Natural killer cell treated with Interleukin-12 subunit alpha and Interleukin-12 subunit beta and Interleukin-15 and Interleukin-18, amount 100 ng/mL, for 72 hours (primary cell): Measurements from ENCODE around the gene PSMD9. TPM values are rescaled to one million over a fixed set of nuclear protein-coding genes. Genes with fewer than 3 reads are reported as not detected.

Source experiments
- ATAC-seq, 2 donors: fragments of 150-1000 bp; cut with Tn5 transposase in 1 of 2; sonication (Bioruptor Pico), chemical (Tn5 transposase) in 1 of 2; 2 replicates each; pipeline ENCODE4 v1.10.0; 2021
- DNase-seq: peaks from one replicate; pipeline ENCODE4 v3.0.0; 2022; ENCODE audit warnings: low spot score
- H3K27ac Mint-ChIP-seq, 2 donors: 1 replicate in 1 of 2; 2 replicates in 1 of 2; pipeline ENCODE4 v1.8.0; 2022; ENCODE audit warnings: mixed read lengths in 2 of 2, mild to moderate bottlenecking in 1 of 2, moderate library complexity in 1 of 2
- H3K27me3 Mint-ChIP-seq, 2 donors: 1 replicate in 1 of 2; 2 replicates in 1 of 2; pipeline ENCODE4 v1.8.0; 2022; ENCODE audit warnings: mixed read lengths in 2 of 2
- H3K36me3 Mint-ChIP-seq: one replicate; pipeline ENCODE4 v1.8.0; 2022; ENCODE audit warnings: mixed read lengths
- H3K4me1 Mint-ChIP-seq, 2 donors: 1 replicate in 1 of 2; 2 replicates in 1 of 2; pipeline ENCODE4 v1.8.0; 2022; ENCODE audit warnings: low read depth in 2 of 2, mixed read lengths in 2 of 2, mild to moderate bottlenecking in 1 of 2
- H3K4me3 Mint-ChIP-seq: one replicate; pipeline ENCODE4 v1.8.0; 2022; ENCODE audit warnings: mixed read lengths
- H3K9me3 Mint-ChIP-seq: 2 replicates; pipeline ENCODE4 v1.8.0; 2022; ENCODE audit warnings: mixed read lengths
- total RNA-seq, 2 donors: library from RNA; stranded (reverse); gene quantifications; one replicate each; pipeline ENCODE4 v1.2.3, GENCODE V29; 2022

The PSMD9 gene
- total RNA-seq, 2 donors from 2014 or later: 56.0 to 61.3 TPM

DNA sequence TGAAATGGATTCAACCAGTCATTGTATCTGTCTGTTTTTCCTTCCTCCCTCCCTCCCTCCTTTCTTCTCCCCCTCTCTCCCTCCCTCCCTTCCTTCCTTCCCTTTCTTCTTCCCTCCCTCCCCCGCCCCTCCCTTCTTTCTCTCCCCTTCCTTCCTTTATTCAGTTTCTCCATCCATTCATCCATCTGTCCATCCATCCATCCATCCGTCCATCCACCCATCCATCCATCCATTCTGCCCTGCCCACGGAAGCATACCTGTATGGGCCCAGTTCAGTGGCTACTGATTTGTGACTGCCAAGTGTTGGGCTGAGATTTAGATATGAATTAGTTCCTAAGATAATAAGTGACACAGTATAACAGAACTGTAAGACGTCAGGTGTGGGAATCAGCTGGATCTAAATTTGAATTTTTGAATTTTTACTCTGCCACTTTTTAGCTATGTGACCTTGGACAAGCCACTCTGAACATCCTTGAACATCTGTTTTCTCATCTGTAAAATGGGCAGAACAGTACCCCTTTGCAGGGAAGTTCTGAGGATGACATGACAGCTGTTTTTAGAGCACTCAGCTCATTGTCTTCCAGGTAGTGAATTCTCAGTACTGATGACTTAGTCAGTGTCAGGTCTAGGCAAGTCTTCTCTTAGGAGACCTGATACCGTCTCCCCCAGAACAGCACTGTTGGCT is 72.7 kb downstream of the PSMD9 start:
- ATAC-seq (no peak), DNase-seq (no peak)
- H3K4me1 Mint-ChIP-seq: no peaks in the 10 kb centered on the region
- H3K27me3 Mint-ChIP-seq: no peaks in the 10 kb centered on the region
- H3K9me3 Mint-ChIP-seq: no peaks in the 10 kb centered on the region
- no peak overlapping the region for H3K27ac Mint-ChIP-seq
- no peaks in the 10 kb centered on the region for H3K36me3 Mint-ChIP-seq
- no peak overlapping the region for H3K4me3 Mint-ChIP-seq

DNA sequence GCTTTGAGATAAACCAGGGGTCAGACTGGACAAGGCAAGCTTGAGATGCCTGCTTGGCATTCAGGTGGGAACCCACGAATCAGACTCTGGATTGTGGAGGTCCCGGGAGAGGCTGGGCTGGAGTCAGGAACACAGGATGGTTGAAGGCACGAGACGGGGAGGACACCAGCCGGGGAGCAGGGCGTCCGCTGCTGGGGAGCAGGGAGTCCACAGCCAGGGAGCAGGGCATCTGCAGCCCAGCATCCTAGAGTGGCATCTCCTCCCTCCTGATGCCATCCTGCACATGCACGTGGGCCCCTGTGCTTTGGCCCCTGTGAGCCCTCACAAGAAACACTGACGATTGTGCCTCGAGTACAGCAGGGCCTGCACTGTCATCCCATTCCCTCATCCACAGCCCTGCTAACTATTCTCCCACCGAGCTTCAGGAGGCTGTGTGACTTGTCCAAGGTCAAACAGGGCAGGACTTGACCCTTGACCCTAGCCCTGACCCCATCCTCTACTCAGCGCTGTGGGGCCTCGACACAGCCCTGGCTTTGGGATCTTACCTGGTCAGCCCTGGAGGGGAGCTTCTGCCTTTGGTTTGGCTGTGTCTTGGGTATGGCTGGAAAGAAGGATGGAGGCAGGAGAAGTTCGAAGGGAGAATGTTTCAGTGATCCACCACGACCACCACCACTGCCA is 74.9 kb downstream of the PSMD9 start:
- no peak overlapping the region for H3K27ac Mint-ChIP-seq
- H3K27me3 Mint-ChIP-seq: no peaks in the 10 kb centered on the region
- H3K4me3 Mint-ChIP-seq: no peak overlapping the region
- DNase-seq (no peak), ATAC-seq (peak in 1 of 2 donors; percentile 29)
- H3K36me3 Mint-ChIP-seq: no peaks in the 10 kb centered on the region
- no peaks in the 10 kb centered on the region for H3K4me1 Mint-ChIP-seq
- H3K9me3 Mint-ChIP-seq: no peaks in the 10 kb centered on the region

DNA sequence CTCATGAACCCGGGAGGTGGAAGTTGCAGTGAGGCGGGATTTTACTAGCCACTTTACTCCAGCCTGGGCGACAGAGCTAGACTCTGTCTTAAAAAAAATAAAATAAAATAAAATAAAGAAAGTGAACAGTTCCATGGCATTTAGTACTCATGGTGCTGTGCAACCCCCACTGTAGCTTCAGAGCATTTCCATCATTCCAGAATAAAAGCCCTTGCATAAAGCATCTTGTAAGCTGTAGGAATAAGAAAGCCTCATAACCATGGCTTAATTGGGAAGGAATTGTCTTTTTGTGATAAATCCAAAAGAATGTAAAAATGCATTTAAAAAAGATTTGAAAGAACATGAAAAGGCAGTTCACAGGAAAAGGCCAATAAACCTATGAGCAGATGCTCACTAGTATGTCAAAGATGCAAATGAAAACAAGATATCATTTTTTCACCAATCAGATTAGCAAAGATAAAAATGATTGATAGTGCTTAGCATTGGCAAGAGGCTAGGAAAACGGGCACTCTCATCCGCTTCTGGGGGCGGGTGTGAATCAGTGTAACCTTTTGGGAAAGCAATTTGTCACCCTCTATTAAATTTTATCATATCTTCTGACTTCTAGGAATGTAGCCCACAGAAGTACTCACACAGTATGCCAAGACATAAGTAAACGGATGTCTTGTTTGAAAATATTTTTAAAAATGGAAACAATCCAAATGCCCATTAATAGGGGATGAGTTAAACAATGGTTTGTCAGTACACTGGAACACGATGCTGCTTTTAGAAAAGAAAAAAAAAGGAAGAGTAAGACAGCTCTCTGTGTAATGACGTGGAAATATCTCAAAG is 76.4 kb downstream of the PSMD9 start:
- H3K4me3 Mint-ChIP-seq: no peak overlapping the region
- H3K4me1 Mint-ChIP-seq: no peaks in the 10 kb centered on the region
- H3K9me3 Mint-ChIP-seq: no peaks in the 10 kb centered on the region
- no peaks in the 10 kb centered on the region for H3K36me3 Mint-ChIP-seq
- ATAC-seq (no peak), DNase-seq (no peak)
- H3K27ac Mint-ChIP-seq: no peak overlapping the region
- H3K27me3 Mint-ChIP-seq: no peaks in the 10 kb centered on the region

DNA sequence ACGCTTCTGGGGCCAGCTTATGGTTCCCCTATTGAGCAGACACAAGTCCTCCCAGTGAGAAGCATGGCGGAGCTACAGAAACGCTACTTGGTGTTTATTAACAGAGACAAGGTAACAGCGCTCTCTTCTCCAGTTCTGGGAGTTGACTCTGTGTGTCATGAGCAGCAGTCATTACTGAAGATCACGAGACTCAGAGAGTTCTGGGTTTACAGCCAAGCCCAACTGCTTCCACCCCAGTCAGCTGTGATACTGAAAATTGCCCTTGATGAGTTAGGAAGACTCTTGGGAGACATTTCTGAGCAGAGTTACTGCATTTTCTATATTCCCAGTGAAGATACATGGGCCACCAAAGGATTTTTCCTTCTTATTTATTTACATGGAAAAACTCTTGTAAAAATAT is 78.4 kb downstream of the PSMD9 start:
- no peak overlapping the region for H3K27ac Mint-ChIP-seq
- DNase-seq: no peak
- no peak overlapping the region for H3K4me3 Mint-ChIP-seq
- H3K36me3 Mint-ChIP-seq: peaks cover under 1% of the 10 kb centered on the region
- no peak for ATAC-seq
- no peaks in the 10 kb centered on the region for H3K4me1 Mint-ChIP-seq
- no peaks in the 10 kb centered on the region for H3K9me3 Mint-ChIP-seq
- H3K27me3 Mint-ChIP-seq: no peaks in the 10 kb centered on the region

Other genes starting within 250 kb of the PSMD9 start
- under 1 TPM; 0.17 to 0.43 TPM for gene MORN3, start 219.1 kb upstream of the PSMD9 start, total RNA-seq
- 10 to 100 TPM in 1 of 2 donors, 1 to 10 TPM in 1; 9.7 to 25.9 TPM for gene TMEM120B, start 176.0 kb upstream of the PSMD9 start, total RNA-seq
- gene RHOF, start 95.1 kb upstream of the PSMD9 start, total RNA-seq: 10 to 100 TPM; 76.1 to 78.0 TPM
- gene SETD1B, start 84.8 kb upstream of the PSMD9 start, total RNA-seq: 10 to 100 TPM; 27.1 to 40.8 TPM
- not detected for gene HPD, start 29.9 kb upstream of the PSMD9 start, total RNA-seq
- 1 to 10 TPM; 2.0 to 2.9 TPM for gene CFAP251, start 29.8 kb downstream of the PSMD9 start, total RNA-seq
- gene BCL7A, start 133.1 kb downstream of the PSMD9 start, total RNA-seq: under 1 TPM; 0.33 to 0.69 TPM
- 10 to 100 TPM; 28.4 to 48.6 TPM for gene MLXIP, start 190.0 kb downstream of the PSMD9 start, total RNA-seq